Neural progenitor cell (in vitro differentiated cells): Measurements from ENCODE around the gene TOP2B. TPM values are rescaled to one million over a fixed set of nuclear protein-coding genes. Genes with fewer than 3 reads are reported as not detected.

Experiments used
- DNase-seq: peaks from one replicate; pipeline ENCODE4 v3.0.0-alpha.2; 2016; ENCODE audit warnings: low spot score
- H2AFZ ChIP-seq: fragments of 200-600 bp; sonication (generic); replicated peaks from 2 replicates; pipeline ENCODE4 v1.6.1; 2016; ENCODE audit warnings: antibody characterized with exemption
- H3F3A ChIP-seq: fragments of 200-600 bp; sonication (generic); 2 replicates; pipeline ENCODE4 v1.6.1; 2016; ENCODE audit warnings: antibody characterized with exemption, low read depth
- H3K27ac ChIP-seq: fragments of 200-600 bp; sonication (generic); 2 replicates; pipeline ENCODE4 v1.5.1; 2016; ENCODE audit warnings: mild to moderate bottlenecking
- H3K27me3 ChIP-seq: fragments of 200-600 bp; sonication (generic); 2 replicates; pipeline ENCODE4 v1.6.1; 2016; ENCODE audit warnings: mild to moderate bottlenecking, moderate library complexity
- H3K36me3 ChIP-seq: fragments of 200-600 bp; sonication (generic); 2 replicates; pipeline ENCODE4 v1.5.1; 2016
- H3K4me1 ChIP-seq: fragments of 200-600 bp; sonication (generic); 2 replicates; pipeline ENCODE4 v1.6.1; 2016; ENCODE audit warnings: mixed run types
- H3K4me2 ChIP-seq: fragments of 200-600 bp; sonication (generic); 2 replicates; pipeline ENCODE4 v1.6.1; 2016
- H3K4me3 ChIP-seq: fragments of 200-600 bp; sonication (generic); 2 replicates; pipeline ENCODE4 v1.5.1; 2016
- H3K79me2 ChIP-seq: fragments of 200-600 bp; sonication (generic); 2 replicates; pipeline ENCODE4 v1.6.1; 2016; ENCODE audit warnings: low read depth
- H3K9ac ChIP-seq: fragments of 200-600 bp; sonication (generic); 2 replicates; pipeline ENCODE4 v1.6.1; 2016
- H3K9me3 ChIP-seq: fragments of 200-600 bp; sonication (generic); 2 replicates; pipeline ENCODE4 v1.5.1; 2016; ENCODE audit warnings: low read depth
- H4K20me1 ChIP-seq: fragments of 200-600 bp; sonication (generic); 2 replicates; pipeline ENCODE4 v1.6.1; 2016; ENCODE audit warnings: low read depth
- H3K27ac Mint-ChIP-seq: 3 replicates; pipeline ENCODE4 v1.8.0; 2021; ENCODE audit warnings: mixed read lengths
- H3K27me3 Mint-ChIP-seq: 2 replicates; pipeline ENCODE4 v1.8.0; 2022; ENCODE audit warnings: low read depth, mild to moderate bottlenecking, inconsistent platforms, moderate library complexity, mixed read lengths; ENCODE audit not compliant: insufficient read depth
- H3K36me3 Mint-ChIP-seq: 3 replicates; pipeline ENCODE4 v1.8.0; 2021; ENCODE audit warnings: mixed read lengths
- H3K4me1 Mint-ChIP-seq: 3 replicates; pipeline ENCODE4 v1.8.0; 2021; ENCODE audit warnings: mixed read lengths
- H3K4me3 Mint-ChIP-seq: 3 replicates; pipeline ENCODE4 v1.8.0; 2021; ENCODE audit warnings: mild to moderate bottlenecking, moderate library complexity, mixed read lengths
- H3K9me3 Mint-ChIP-seq: 3 replicates; pipeline ENCODE4 v1.8.0; 2020; ENCODE audit warnings: mixed read lengths
- EZH2 ChIP-seq: fragments of 200-600 bp; sonication (generic); IDR thresholded peaks from 2 replicates; pipeline ENCODE4 v1.6.1; 2017; ENCODE audit warnings: antibody characterized with exemption, mild to moderate bottlenecking, moderate library complexity
- EZH2phosphoT487 ChIP-seq: fragments of 200-600 bp; sonication (generic); IDR thresholded peaks from 2 replicates; pipeline ENCODE4 v1.6.1; 2017; ENCODE audit warnings: antibody characterized with exemption
- total RNA-seq: library from RNA; depleted of rRNA; stranded (reverse); fragments of >200 nt; gene quantifications from 2 replicates; pipeline ENCODE4 v1.2.3, GENCODE V29; 2015; ENCODE audit warnings: low replicate concordance
- TF ChIP-seq, protein P1 (sequence below): fragments of 200-600 bp; sonication (generic); IDR thresholded peaks from 2 replicates; pipeline ENCODE4 v1.5.1; 2017; ENCODE audit warnings: antibody characterized with exemption, mild to moderate bottlenecking

The TOP2B gene
- total RNA-seq, 1 donor from 2014 or later = 327 TPM

DNA sequence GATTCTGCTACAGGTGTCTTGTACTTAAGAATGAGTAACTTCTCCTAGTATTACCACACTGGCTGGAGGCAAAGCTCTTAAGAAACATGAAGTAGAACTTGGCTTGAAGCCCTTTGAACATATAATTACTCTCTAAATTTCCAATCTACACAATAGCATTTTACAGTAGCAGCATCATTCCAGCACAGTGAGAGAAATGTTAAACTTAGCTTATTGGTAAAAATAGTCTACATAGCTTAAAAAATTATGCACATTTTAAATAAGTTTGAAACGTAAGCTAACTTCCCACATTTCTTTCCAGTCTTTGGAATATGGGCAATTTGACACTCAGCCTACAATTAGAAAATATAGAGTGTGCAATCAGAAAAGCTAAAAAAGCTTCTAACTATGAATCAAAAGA lies 32.8 kb upstream of the TOP2B start:
- Mint-ChIP-seq H3K27me3 (no peaks in the 10 kb centered on the region), H3K9me3 (no peaks in the 10 kb centered on the region), H3K36me3 (no peaks in the 10 kb centered on the region), H3K4me3 (no peak overlapping the region), H3K27ac (no peak overlapping the region), H3K4me1 (no peaks in the 10 kb centered on the region)
- Histone ChIP-seq H3K27ac (no peak overlapping the region), H2AFZ (no peak overlapping the region), H3F3A (no peaks in the 10 kb centered on the region), H3K36me3 (no peaks in the 10 kb centered on the region), H3K9ac (no peak overlapping the region), H3K9me3 (no peaks in the 10 kb centered on the region), H4K20me1 (no peaks in the 10 kb centered on the region), H3K27me3 (no peaks in the 10 kb centered on the region), H3K4me3 (no peak overlapping the region), H3K4me1 (no peaks in the 10 kb centered on the region), H3K4me2 (no peak overlapping the region), H3K79me2 (no peaks in the 10 kb centered on the region)
- no peak for DNase-seq
- TF ChIP-seq EZH2 (no peak), EZH2phosphoT487 (no peak)
- TF ChIP-seq, protein P1, sequence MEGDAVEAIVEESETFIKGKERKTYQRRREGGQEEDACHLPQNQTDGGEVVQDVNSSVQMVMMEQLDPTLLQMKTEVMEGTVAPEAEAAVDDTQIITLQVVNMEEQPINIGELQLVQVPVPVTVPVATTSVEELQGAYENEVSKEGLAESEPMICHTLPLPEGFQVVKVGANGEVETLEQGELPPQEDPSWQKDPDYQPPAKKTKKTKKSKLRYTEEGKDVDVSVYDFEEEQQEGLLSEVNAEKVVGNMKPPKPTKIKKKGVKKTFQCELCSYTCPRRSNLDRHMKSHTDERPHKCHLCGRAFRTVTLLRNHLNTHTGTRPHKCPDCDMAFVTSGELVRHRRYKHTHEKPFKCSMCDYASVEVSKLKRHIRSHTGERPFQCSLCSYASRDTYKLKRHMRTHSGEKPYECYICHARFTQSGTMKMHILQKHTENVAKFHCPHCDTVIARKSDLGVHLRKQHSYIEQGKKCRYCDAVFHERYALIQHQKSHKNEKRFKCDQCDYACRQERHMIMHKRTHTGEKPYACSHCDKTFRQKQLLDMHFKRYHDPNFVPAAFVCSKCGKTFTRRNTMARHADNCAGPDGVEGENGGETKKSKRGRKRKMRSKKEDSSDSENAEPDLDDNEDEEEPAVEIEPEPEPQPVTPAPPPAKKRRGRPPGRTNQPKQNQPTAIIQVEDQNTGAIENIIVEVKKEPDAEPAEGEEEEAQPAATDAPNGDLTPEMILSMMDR = no peak

DNA sequence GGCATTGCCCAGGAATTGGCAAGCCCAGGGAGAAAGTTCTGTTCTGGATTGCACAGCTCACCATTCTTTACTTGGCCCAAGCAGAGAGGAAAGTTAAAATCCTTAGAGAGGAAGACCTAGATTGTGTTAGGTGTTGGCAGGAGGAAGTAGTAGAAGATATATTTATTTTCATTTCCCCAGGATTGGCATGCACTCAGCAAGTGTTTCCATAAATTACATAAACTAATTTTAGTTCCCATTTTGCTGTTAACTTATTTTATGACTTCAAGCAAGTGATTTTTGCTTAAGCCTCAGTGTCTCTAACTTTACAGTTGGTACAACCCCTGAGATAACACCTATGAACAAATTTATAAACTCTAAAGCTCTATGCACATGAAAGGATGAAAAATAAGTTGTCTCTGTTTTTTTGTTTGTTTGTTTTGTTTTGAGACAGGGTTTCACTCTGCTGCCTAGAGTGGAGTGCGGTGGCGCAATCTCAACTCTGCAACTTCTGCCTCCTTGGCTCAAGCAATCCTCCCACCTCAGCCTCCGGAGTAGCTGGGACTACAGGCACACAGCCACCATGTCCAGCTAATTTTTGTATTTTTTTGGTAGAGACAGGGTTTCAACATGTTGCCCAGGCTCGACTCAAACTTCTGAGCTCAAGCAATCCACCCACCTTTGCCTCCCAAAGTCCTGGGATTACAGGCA lies 31.2 kb upstream of the TOP2B start:
- Mint-ChIP-seq H3K27me3 (no peaks in the 10 kb centered on the region), H3K36me3 (no peaks in the 10 kb centered on the region), H3K4me1 (no peaks in the 10 kb centered on the region), H3K9me3 (no peaks in the 10 kb centered on the region), H3K27ac (no peak overlapping the region), H3K4me3 (no peak overlapping the region)
- Histone ChIP-seq H3K4me3 (no peak overlapping the region), H4K20me1 (no peaks in the 10 kb centered on the region), H3K4me1 (no peaks in the 10 kb centered on the region), H3K4me2 (no peak overlapping the region), H3F3A (no peaks in the 10 kb centered on the region), H2AFZ (no peak overlapping the region), H3K36me3 (no peaks in the 10 kb centered on the region), H3K9me3 (no peaks in the 10 kb centered on the region), H3K9ac (no peak overlapping the region), H3K27ac (no peak overlapping the region), H3K27me3 (no peaks in the 10 kb centered on the region), H3K79me2 (no peaks in the 10 kb centered on the region)
- DNase-seq = no peak
- TF ChIP-seq, protein P1 = no peak
- TF ChIP-seq EZH2phosphoT487 (no peak), EZH2 (no peak)

DNA sequence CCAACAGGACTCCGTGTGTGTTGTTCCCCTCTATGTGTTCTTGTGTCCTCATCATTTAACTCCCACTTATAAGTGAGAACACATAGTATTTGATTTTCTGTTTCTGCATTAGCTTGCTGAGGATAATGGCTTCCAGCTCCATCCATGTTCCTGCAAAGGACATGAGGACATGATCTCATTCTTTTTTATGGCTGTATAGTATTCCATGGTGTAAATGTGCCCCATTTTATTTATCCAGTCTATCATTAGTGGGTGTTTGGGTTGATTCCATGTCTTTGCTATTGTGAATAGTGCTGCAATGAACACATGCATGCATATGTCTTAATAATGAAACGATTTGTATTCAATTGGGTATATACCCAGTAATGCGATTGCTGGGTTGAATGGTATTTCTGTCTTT lies 28.5 kb upstream of the TOP2B start:
- Histone ChIP-seq H3K4me1 (no peaks in the 10 kb centered on the region), H3K9ac (no peak overlapping the region), H3F3A (no peaks in the 10 kb centered on the region), H3K27me3 (no peaks in the 10 kb centered on the region), H2AFZ (no peak overlapping the region), H3K27ac (no peak overlapping the region), H3K36me3 (no peaks in the 10 kb centered on the region), H3K79me2 (no peaks in the 10 kb centered on the region), H3K9me3 (no peaks in the 10 kb centered on the region), H3K4me3 (no peak overlapping the region), H4K20me1 (no peaks in the 10 kb centered on the region), H3K4me2 (no peak overlapping the region)
- no peak for DNase-seq
- H3K36me3 Mint-ChIP-seq = no peaks in the 10 kb centered on the region
- no peaks in the 10 kb centered on the region for H3K4me1 Mint-ChIP-seq
- no peaks in the 10 kb centered on the region for H3K27me3 Mint-ChIP-seq
- H3K4me3 Mint-ChIP-seq = no peak overlapping the region
- H3K27ac Mint-ChIP-seq = no peak overlapping the region
- no peak for TF ChIP-seq EZH2phosphoT487
- TF ChIP-seq, protein P1 = no peak
- no peak for TF ChIP-seq EZH2
- H3K9me3 Mint-ChIP-seq = no peaks in the 10 kb centered on the region
